GM20000 (cell line): ENCODE data around the gene RFX2.
A peak's percentile ranks its signal among the peaks of the same experiment; 100 is the strongest.

Experiments
- DNase-seq: peaks from one replicate; pipeline ENCODE4 v3.0.0; 2012; ENCODE audit warnings: low spot score
- CTCF ChIP-seq: IDR thresholded peaks from 2 replicates; pipeline ENCODE4 v1.5.1; 2012; ENCODE audit warnings: mild to moderate bottlenecking, control low read depth; ENCODE audit errors: extremely low read depth, missing control alignments

RFX2 gene

GRCh38 chr19:5974721-5975387, 135.4 kb downstream of the RFX2 start:
- peak; percentile 67 for DNase-seq
- TF ChIP-seq CTCF, result no peak

GRCh38 chr19:5973867-5974635, 136.2 kb downstream of the RFX2 start:
- DNase-seq, result no peak
- no peak for TF ChIP-seq CTCF

- no peak for TF ChIP-seq CTCF
These were observed 136.9 kb downstream of the RFX2 start for GRCh38 chr19:5973376-5973775.

GRCh38 chr19:5972355-5972731, 138.0 kb downstream of the RFX2 start:
- no peak for DNase-seq
- no peak for TF ChIP-seq CTCF

More at GRCh38 chr19:5973376-5973775, 136.9 kb downstream of the RFX2 start:
- no peak for DNase-seq

GRCh38 chr19:5971714-5972354, 138.5 kb downstream of the RFX2 start:
- TF ChIP-seq CTCF, result no peak
- DNase-seq, result no peak

GRCh38 chr19:5969476-5969875, 140.8 kb downstream of the RFX2 start:
- DNase-seq, result no peak
- no peak for TF ChIP-seq CTCF
